CD1c-positive myeloid dendritic cell (primary cell): ENCODE measurements around the gene EFCC1.
"Not testable (repeated sequence)": the region's sequence is repeated elsewhere in the genome, so short reads cannot be mapped to it uniquely, and the experiment has no call there.

ENCODE experiments used
- DNase-seq: peaks from one replicate; pipeline ENCODE4 v3.0.0-alpha.2; 2016; ENCODE audit errors: extremely low spot score

EFCC1 gene

DNA sequence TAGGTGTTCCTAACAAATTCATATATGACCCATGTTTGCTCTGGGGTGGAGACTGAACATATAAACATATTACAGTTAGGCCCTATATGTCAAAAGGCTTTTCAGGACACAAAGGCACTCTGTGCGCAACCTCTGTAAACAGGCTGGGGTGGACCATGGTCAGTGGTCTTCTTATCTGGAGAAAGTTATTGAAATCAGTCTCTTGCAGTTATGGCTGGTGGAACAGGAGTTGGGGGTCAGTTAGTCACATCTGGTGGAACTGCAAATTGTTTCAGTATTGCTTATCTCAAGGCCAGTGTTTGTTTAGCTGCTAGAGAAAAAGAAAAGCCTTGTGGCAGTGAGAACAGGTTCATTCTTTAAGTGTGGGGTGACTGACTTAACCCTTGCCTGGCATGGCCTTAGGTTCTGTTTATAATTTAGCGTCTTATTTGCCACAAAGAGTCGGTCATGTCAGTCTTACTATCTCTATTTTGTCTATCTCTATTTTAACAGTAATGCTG is 53.6 kb downstream of the EFCC1 start:
- no peak for DNase-seq

DNA sequence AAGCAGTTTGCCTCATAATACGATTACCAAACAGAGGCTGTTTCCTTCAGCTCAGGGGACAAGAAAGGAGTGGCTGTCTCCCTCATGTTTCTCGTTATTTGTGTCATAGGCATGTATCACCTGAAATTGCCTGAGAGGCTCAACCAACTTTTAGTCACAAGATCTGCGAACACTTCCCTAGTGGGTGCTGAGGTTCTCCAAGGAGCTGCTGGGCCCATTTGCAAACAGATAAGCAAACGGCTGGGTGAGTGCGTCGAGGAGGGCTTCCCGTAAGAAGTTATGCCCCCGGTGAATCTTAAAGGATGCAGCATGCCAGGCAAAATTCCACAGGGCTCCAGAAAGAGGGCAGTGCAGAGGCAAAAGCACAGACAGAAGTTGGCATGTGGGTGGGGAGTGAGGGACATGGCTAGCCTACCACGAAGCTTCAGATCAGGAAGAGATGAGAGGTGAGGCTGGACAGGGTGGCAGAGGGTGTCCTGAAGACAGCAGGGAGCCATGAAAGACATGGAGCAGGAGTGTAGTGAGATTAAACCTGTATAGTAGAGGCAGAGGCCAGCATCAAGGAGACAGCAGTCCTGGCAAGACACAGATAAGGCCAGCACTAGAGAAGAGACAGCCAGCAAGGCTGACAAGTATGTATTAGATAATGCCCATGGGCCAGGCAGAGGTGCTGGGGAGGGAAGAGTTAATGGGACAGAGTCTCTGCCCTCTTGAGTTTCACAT is 55.5 kb downstream of the EFCC1 start:
- no peak for DNase-seq

DNA sequence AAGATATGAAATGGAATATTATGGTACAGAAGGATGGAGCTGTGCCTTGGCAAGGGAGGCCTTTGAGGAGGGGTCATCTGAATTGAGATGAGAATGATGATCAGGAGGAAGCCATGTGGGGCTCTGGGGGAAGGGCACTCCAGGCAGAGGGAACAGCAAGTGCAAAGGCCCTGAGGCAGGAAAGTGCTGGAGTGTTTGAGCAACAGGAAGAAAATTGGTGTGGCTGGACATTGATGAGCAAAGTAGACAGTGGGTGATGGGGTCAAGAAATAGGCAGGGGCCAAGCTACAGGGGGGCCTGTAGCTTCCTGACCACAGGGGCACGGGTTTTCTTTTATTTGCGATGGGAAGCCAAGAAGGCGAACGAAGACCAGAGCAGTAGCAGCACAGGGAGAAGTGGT is 56.1 kb downstream of the EFCC1 start:
- no peak for DNase-seq

DNA sequence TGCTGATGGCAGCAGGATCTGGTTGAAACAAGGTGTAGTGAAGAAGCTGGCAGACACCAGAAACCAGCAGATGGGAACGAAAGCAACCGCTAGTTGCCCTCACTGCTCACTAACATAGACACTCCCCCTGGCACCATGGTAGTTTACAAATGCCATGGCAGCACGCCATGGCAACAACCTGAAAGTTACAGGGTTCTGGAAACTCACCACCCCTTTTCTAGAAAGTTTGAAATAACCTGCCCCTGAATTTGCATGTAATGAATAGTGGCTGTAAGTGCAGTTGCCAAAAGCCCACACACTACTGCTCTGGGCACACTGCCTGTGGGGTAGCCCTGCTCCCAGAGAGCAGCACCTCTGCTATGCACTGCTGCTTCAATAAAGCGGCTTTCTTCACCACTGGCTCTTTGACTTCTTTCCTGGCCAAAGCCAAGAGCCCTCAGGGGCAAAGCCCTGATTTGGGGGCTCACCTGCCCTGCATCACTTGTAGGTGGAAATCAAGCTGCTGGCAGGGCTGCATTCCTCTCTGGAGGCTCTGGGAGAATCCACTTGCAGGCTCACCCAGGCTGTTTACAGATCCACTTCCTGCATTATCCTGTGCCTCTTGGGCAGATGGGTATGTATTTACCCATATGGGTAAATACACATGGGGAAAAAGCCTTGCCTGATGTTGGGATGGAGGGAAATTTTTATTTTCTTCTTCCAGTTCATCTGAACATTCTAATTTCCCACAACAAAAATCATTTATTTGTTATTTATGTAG is 57.5 kb downstream of the EFCC1 start:
- DNase-seq = no peak

DNA sequence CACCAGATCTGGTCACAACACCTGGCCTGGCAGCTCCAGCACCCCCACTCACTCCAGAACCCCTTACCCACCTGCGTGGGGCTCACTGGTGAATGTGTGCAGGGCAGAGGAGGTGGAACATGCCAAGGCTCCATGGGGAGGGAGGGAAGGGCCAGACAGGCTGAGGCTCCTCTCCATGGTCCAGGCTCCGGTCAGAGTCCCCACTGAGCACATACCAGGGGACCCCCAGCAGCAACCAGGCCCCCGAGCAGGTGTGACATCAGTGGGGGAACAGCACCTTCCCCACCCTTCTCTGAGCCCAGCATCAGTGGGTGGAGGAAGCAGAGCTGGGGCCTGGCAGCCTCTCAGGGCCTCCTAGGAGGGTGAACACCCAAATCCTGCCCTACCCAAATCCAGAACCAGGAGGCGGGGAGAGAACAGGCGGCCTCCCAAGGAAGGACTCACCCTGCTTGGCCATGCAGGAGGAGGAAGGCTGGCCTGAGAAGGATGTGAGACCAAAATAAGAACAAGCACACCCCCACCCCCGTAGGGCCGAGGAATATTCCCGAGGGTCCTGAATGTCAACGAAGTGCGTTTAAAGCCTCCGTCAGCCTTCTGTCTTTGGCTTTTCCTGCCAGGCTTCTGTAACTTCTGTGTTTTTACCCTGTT is 58.3 kb downstream of the EFCC1 start:
- no peak for DNase-seq

DNA sequence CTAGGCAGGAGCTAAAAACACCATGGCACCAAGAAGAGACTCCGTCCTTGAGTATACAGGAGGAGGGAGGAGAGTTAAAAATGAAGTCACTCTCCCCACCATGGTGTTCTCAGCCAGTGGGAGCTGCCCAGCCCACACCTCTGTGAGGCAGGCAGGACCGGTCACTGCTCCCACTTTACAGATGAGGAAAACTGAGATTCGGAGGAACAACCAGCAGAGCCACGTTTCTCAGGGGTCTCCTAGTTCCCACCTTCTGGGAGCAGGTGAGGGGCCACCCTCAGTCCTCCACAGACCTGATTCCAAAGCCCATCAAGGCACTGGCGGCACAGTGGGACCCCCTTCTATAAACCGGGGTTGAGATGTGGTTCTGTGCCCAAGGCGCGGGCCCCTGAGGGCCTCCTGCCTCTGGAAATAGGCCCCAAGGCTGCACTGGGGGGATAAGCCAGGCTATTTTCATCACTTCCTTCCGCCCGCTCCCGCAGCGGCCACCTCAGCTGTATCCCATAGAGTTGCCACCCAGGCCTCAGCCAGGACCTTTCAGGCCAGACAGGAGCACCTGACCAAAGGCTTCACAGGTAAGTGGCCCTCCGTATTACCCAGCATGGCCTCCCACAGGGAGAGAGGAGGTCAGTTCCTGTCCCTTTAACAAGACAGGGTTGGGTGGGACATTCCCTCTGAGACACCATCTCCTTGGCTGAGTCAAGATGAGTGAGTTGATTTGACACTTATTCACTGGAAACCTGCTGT is 59.3 kb downstream of the EFCC1 start, which contains the start of gene GP9:
Gene GP9 (plus strand): TSS at position 504 of the 747 bp plus-strand sequence. CDS start 961 bp downstream, outside the sequence.
- no peak for DNase-seq

DNA sequence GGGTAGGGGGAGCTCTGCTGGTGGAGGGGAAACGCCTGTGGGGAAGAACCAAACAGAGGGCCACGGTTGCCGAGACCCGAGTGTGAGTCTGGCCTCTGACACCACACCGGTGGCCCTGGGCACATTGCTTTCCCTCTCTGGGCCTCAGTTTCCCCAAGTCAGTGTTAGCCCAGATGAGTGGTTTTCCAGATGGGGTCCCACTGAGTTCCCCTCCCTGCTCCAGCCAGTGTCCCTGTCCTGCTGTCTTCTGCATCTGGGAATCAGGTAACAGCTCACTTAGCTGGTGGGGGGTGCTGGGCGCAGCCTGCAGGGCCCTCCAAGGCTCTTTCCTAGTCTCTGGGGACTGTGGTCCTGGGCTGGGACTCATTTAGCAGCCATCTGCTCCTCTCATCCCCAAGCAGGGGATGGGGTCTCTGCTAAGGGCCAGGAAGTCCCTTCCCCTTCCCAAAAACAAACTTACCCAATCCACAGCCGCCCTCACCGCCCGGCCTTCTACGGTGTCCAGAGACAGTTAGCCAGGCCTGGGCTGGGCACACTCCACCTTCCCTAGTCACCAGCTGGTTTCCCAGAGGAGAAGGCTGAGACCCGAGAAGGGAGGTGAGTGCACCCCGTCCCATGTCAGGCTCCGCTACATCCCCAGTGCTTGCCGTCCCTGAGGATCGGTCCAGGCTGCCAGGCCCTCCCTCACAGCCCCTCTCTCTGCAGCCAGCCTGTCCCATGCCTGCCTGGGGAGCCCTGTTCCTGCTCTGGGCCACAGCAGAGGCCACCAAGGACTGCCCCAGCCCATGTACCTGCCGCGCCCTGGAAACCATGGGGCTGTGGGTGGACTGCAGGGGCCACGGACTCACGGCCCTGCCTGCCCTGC is 60.2 kb downstream of the EFCC1 start:
- DNase-seq = no peak

DNA sequence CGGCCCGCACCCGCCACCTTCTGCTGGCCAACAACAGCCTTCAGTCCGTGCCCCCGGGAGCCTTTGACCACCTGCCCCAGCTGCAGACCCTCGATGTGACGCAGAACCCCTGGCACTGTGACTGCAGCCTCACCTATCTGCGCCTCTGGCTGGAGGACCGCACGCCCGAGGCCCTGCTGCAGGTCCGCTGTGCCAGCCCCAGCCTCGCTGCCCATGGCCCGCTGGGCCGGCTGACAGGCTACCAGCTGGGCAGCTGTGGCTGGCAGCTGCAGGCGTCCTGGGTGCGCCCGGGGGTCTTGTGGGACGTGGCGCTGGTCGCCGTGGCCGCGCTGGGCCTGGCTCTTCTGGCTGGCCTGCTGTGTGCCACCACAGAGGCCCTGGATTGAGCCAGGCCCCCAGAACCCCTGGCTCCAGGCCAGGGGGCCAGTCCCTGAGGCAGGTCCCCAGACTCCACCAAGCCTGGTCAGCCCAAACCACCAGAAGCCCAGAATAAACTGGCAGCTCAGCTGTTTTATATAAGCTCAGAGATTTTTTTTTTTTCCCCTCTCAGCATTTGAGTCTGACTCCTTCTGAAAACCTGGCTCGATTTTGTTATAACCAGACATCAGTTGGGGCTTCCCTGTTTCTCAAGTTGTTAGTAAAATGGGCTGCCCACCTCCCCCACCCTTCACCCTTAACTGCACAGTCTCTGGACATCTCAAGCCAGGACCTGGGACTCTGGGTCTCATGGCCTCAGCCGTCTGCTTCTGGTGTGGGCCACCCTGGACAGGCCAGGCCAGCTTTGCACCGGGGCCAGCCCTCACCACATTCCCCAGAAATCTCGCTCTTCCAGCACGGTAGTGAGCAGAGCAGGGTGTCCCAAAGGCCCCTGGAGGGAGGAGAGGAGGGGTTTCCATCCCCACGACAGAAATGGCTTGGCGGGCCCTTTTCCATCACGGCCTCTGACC is 61.1 kb downstream of the EFCC1 start:
- no peak for DNase-seq

DNA sequence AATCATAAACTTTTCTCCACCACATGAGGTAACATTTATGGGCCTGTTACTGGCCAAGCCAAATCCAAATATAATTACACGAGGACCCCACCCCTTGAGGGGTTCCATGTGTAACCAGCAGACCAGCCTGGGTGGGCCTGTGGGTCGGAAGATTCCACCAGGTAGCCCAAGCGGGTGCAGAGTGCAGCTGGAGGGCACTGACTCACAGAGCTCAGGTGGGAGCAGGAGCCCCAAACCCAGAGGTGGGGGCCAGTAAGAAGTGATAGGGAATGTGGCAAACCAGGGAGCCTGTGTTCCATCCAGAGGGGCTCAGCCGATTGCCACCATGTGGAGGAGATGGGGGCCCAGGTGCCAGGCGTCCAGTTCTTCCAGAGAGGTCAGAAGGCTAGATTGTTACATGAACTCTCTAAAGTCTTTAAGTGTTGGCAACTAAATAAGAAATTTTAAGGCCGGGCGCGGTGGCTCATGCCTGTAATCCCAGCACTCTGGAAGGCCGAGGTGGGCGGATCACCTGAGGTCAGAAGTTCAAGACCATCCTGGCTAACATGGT is 62.1 kb downstream of the EFCC1 start:
- no peak for DNase-seq

DNA sequence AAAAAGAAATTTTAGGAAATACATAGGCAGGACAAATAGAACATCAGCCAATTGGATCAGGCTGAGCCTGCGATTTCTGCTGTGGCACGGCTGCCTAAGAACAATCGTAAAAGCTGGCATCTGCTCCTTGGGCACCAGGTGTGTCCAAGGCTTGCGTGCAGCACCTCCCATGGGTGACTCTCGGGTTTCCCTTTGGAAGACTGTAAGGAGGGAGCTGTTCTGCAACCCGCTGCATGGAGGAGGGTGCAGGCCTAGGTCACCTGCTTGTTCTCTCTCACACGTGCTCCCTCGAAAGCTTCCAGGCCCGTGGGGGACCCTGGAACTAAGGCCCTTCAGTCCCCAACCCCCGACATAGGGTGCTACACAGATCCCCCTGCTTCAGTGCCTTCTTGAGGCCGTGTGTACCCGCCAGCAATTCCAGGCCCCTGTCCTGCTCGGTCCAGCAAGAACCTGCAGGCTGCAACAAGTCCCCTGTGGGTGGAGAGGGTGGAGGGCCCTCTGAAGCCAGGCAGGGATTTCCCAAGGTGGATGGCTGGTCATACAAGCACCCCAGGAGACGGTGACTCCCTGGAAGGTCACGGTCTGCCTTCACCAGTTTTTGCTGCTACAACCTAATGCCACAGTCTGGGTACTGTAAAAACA is 62.9 kb downstream of the EFCC1 start:
- DNase-seq = no peak

DNA sequence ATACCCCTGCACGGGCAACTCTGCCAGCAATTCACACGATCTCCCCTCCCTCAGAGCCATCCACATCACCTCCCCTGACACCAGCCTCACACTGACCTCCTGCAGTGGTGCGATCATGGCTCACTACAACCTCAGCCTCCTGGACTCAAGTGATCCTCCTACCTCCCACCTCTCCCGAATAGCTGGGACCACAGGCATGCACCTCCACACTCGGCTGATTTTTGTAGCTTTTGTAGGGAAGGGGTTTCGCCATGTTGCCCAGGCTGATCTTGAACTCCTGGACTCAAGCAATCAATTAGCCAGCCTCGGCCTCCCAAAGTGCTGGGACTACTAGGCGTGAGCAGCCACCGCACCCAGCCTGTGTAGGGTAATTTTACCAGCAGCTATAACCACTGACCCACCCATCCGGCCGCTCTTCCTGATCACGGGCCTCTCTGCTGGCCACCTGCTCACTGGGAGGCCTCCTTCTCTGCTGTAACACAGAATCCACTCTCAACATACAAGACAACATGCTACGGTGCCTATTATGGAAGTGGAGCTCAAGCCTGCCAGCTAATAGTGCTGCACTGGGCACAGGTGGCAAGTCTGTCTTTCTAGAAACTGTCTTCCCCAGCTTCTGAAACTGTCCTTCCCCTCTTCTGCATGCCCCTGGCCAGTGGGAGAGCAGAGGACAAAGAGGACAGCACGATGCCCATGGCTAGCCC is 64.1 kb downstream of the EFCC1 start:
- DNase-seq = no peak

DNA sequence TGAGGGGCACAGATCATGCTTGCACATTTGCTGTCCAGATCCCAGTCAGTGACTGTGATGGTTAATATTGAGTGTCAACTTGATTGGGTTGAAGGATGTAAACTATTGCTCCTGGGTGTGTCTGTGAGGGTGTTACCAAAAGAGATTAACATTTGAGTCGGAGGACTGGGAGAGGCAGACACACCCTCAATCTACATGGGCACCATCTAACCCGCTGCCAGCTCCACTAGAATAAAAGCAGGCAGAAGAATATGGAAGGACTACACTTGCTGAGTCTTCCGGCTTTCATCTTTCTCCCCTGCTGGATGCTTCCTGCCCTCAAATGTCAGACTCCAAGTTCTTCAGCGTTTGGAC is 64.6 kb downstream of the EFCC1 start:
- no peak for DNase-seq

DNA sequence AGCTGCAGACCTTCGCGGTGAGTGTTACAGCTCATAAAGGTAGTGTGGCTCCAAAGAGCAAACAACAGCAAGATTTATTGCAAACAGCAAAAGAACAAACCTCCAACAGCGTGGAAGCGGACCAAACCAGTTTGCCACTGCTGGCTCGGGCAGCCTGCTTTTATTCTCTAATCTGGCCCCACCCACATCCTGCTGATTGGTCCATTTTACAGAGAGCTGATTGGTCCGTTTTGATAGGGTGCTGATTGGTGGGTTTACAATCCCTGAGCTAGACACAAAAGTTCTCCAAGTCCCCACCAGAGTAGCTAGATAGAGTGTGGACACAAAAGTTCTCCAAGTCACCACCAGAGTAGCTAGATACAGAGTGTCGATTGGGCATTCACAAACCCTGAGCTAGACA is 66.6 kb downstream of the EFCC1 start:
- DNase-seq = not testable (repeated sequence)

DNA sequence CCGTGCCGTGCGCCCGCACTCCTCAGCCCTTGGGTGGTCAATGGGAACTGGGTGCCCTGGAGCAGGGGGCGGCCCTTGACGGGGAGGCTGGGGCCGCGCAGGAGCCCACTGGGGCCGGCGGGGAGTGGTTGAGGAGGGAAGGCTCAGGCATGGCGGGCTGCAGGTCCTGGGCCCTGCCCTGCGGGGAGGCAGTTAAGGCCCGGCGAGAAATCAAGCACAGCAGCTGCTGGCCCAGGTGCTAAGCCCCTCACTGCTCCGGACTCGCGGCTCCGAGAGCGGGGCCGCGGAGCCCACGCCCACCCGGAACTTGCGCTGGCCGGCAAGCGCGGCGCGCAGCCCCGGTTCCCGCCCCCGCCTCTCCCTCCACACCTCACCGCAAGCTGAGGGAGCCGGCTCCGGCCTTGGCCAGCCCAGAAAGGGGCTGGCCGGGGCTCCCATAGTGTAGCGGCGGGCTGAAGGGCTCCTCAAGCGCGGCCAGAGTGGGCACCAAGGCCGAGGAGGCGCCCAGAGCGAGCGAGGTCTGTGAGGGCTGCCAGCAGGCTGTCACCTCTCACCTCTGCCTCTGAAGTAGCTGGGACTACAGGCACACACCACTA is 67.3 kb downstream of the EFCC1 start:
- peak; percentile 36 for DNase-seq

DNA sequence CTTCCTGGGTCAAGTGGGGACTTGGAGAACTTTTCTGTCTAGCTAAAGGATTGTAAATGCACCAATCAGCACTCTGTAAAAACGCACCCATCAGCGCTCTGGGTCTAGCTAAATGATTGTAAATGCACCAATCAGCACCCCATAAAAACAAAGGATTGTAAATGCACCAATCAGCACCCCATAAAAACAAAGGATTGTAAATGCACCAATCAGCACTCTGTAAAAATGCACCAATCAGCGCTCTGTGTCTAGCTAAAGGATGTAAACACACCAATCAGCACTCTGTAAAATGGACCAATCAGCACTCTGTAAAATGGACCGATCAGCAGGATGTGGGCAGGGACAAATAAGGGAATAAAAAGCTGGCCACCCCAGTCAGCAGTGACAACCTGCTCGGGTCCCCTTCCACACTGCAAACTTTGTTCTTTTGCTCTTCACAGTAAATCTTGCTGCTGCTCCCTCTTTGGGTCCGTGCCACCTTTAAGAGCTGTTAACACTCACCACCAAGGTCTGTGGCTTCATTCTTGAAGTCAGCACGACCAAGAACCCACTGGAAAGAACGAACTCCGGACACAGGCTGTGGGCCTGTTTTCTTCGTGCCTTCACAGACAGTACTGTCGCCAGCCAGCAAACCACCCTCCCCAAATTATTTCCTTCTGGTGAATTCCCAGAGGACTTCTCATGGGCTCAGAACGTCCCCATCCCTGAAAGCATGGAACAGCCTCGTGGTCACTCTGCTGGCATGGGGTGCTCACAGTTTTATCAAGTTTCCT is 68.4 kb downstream of the EFCC1 start:
- DNase-seq = not testable (repeated sequence)

DNA sequence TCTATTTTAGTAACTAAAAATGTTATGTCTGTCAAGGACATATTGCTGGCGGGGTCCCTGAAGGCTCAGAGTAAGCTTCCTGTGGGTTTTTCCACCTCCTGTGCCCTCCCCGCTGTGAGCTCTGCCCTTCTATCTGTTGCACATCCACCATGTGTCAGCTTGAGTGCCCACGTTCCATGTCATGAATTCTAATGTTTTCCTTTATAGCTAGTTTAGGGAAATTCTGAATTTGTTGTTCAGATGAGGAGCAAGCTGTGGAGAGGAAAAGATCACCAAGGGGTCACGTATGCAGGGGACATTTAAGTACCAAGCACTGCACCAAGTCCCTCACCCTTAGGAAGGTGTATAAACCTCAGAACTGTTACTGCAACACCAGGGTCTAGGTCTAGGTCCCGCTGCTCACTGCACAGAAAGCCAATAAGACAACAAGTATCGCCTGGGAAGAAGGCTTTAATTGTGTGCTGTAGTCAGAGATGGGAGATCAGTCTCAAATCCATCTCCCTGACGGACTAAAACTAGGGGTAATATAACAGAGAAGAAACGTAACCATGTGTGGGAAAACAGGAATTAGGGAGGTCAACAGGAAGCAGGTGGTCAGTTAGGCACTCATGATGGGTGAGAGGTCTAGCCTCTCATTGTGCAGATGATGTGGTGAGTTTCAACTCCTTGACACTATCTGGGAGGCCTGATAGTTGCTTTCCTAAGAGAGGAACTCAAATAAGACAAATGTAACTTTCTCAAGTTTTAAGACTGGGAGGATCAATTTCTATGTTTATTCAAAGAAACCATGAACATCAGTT is 69.2 kb downstream of the EFCC1 start:
- DNase-seq = no peak
